GDM1 (cell line): Measurements from ENCODE around the gene LPP.

Experiments
- DNase-seq: peaks from one replicate; lab custom pipeline; 2025; lab: John Stamatoyannopoulos, UW

LPP gene

DNA sequence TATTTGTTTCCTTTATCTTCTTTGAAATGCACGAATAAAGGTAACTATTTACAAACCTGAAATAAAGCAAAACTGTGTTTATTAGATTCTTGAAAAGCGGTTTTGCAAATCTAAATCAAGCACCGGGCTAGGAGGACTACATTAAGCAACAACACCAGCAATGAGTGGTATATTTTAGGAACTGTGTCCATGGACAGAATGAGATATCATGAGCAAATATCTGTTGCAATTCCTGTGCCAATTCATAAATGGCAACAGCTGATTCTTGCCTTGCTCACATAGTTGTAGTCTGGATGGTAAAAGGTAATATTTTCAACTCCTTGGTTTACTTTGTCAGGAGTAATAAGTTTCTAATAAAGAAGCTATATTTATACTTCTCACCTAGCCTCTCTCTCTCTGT, 403.3 kb downstream of the LPP start:
- no peak for DNase-seq

DNA sequence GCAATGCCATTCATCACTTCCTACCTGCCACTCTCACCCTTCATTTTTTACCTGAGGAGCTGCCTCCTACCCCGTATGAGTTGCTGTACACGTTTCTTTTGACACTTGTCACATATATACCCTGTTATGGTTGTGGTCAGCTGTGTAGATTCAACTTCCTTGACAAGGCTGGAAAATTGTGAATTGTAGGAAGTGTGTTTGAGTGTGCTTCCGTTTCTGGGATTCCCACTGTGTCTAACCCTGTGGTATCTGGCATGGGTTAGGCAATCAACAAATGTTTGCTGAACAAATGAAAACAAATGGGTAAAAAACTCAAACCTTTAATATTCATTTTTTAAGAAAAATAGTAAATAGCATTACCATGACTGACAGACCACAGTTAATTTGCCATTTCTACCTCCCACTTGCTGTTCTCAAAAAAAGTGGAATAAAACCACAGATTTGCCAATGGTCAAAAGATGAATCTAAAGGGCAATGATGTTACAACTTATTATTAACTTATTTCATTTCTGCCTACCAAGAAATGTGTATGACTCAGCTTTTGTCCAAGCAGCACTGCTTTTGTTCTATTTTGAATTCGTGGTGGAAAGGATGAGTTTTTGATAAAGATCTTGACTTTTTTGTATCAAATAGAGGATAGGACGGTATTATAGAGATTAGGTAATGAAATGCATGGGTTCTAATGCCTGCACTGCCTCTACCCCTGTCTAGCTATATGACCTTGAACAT, 404.6 kb downstream of the LPP start:
- peak; percentile 38 for DNase-seq

DNA sequence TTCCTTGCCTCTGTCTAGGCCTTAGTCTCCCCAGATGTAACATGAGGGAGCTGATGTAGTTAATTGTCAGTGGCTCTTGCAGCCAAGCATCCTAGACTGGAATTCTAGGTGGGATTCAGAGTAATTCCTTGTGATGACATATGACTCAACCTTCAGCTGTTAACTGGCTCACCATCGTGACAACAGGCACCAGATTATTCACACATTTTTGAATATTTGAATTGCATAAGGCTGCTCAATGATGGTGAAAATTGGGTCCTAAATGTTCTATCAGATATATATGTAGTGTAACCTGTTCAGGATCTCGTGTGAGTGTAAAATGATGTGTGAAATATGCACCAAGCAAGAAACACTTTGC, 405.1 kb downstream of the LPP start:
- no peak for DNase-seq

DNA sequence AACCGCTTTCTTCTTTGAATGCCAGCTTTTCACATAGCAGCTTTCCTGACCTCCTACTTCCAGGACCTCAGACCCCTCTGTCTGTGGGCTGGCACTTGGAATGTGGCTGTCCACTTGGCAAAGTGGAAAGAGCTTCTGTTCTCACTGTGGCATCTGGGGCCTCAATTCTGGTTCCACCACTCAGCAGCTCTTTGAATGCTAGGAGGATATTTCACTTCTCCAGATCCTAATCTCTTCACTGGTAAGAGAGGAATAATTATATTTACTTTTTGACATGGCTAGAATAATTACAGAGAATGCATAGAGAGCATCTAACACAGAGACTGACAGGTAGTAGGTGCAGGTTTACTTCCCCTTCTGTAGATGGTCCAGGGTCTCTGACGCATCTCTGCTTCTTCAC, 405.9 kb downstream of the LPP start:
- DNase-seq, result no peak

DNA sequence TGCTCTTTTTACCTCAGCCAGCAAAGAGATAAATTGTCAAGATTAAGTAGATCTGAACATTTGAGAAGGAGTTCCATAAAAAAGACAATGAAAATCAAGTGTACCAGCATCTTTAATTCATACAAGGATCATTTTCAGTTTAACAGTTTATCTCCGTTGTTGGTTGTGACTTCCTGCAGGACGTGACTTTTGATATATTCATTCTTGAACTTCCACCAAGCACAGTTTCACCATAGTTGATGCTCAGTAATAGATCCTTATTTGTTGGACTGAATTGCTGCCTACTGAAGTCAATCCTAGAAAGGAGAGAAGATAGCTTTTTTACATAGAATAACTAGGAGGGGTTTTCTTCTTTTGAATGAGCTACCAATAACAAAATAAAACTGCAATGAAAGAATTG, 408.2 kb downstream of the LPP start:
- no peak for DNase-seq

DNA sequence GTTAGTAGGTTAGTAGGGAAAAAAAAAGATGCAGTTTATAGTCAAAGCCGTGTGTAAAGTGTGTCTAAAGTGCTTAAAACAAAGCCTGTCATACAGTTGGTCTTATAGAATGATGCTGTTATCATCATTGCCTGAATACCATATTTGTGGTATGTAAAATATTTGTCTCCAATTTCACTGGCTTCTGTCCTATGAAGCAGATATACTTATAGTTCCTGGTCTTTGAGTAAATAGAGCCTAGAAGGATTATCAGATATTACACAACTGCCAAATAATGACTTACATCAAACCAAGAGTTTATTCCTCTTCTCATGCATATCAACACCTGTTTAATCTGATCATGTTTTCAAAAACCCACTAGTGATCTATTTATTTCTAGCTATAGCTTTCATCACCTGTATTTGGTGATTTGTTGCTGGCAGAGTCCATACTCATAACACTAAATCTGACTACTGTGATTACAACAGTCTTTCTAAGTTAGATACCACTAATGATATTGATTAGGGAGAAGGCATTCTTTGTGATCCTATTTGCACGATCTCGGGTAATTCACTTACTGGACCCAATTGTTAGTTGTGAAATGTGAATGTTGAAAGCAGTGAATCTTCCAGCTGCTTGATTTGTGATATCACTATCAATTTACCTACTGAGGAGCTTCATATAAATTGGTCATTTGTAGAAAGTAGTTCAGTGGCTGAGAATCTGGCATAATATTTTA, 413.7 kb downstream of the LPP start:
- DNase-seq, result no peak

DNA sequence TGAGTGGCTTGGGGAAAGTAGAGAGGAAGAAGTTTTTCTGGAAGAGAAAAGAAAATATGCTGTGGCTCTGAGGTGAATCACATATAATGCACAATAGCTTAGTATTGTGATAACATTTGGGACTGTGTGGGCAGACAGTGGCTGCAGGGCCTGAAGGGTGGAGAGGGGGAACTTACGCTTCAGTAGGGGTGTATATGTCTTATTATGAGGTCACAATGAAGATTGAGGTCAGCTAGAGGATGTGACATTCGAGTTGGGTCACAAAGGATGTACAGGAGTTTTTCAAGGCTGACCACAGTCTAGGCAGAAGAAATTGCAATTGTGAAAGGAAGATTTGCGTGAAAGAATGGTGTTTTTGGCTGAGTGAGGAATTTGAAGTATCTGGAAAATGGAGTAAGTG, 414.8 kb downstream of the LPP start:
- no peak for DNase-seq

DNA sequence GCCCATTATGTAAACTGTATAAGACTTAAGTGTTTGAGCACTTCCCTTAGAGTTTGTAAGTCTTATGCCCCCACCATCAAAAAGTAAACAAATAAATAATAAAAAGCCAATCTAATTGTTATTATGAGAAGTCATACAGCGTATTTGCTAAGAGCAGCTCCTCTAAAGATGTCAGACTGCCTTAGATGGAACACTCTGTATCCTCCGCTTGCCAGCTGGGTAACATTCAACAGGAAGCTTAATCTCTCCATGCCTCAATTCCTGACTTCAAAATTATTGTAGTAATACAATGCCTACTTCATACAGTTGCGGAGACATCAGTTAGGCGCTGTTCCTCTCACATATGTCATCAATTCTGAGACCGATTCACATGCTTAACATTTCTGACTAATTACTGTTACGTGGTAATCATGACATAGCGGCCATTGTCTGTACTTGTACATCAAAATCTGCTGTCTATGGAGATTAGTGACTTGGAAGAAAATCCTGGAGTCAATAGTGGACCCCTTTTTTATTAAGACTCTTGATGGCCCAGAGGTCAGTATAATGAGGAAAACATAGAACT, 417.7 kb downstream of the LPP start:
- DNase-seq, result no peak

DNA sequence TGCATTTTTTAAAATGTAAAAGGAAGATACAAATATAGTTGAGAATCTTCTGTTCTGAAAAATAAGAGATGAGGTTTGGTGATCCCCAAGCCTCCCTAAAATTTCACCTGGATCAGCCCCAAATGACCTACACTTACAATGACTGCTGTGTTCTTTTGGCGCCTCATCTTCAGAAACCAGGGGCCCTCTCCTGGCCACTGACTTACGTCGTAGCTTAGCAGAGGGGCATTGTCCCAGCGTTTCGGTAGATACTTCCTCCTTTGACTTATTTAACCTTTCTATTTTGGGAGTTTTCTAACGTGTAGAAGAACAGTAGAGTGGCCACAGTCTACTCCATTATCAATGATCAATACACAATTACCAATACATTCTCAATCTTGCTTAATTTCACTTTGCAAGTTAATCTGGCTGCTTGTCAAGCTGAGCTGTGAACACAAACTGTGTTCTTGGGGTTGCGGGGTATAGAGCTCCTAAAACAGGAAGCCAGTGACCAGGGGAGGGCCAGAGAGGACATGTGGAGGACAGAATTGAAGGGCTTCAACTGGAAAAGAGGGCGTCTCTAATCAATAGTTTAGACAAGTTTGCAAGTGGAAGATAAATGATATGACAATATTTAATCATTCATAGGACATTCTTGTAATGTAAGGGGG, 419.5 kb downstream of the LPP start:
- no peak for DNase-seq

DNA sequence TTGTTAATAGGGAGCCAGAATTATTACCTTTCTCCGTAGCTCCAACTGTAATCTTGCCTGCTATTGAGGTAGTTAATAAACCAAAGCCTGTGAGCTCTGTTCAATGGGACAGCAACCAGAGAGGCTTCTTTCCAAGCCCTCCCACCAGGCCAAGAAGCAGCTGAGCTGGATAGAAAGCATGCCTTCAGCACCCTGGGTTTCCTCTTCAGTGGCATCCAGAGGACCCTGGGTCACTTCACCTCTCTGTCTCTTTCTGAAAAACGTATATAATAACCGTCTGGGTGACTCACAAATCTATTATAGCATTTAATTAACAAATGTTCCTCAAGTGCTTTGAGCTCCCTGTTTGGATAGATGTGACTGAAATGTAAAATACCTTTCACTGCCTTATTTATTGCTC, 420.0 kb downstream of the LPP start:
- no peak for DNase-seq

DNA sequence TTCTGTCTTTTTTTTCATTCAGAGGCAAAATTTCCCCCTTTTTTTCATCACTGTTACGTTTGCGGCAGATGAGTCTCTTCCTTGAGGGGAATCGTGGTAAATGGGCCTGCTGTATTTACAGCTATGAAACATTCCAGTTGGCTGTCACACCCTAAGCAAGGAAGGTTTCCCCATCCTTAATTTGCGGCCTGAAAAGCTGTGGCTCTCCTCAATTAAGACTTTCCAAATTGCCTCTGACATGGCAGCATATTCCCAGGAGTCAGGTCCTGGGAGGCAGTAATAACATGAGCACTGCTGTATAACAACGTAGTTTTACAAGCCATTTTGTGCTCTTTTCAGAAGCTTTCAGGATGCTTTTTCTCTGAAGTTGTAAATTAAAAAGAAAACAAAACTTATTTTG, 420.9 kb downstream of the LPP start:
- no peak for DNase-seq

DNA sequence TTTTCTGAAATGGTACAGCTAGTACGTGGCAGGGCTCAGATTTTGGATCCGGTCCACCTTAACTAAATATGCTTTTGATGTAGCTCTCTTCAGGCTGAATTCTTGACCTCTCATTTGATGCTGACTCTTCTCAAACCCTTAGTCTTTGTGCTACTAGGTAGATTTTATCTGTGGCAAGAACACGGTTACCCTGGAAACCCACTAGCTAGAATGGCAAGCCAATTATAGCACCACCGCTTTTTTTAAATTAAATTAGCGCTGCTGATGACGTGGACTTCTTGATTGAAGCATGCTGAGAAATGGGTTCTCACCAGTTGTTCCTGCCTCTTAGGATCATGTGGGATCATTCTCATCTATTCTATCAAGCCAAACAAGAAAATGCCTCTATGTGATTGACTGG, 421.5 kb downstream of the LPP start:
- DNase-seq, result no peak

DNA sequence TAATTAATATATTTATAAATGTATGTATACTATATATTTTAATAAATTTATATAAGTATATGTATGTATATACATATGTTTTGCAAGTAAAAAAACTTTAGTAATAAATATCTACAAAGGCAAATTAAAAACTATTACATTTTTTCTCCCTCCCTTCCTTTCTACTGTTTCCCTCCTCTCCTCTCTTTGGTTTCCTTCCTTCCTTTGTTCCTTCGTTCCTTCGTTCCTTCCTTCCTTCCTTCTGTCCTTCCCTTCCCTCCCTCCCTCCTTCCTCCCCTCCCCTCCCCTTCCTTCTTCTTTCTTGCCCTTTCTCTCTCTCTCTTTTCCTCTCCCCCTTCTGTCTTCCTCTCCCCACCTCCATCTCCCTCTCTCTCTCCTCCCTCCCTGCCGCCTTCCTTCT, 423.6 kb downstream of the LPP start:
- no peak for DNase-seq

DNA sequence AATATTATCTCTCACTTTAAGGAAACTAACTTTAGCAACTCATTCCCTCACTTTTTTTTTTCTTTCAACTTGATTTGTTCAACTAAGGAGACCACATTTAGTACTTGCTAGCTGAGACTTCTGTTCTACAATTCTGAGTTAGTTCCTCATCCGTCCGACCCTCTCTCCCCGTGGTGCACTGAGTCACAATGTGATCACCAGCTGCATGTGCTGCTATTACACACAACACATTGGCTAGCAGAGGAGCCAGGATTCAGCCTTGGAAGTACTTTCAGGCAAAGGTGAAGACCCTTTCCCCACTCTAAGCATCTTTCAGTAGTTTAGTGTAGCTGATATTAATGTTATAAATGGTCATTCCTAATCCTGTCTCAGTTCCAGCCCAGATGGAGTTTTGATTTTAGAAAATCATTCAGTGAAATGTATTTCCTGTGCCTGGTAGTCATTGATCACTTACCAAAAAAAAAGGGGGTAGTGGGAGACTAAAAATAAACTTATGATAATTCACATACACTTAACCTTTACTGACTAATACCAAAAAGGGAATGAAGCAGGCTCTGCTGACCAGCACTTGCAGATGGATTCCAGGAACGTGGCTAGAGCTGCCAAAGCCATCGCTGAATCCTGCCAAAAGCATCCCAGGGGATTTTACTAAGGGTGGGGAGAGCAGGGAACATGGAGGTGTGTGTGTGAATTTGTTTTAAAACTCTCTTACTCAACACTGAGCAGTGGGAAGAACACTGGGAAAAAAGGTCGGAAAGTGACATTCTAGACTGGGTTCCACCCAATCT, 424.8 kb downstream of the LPP start:
- DNase-seq, result no peak

DNA sequence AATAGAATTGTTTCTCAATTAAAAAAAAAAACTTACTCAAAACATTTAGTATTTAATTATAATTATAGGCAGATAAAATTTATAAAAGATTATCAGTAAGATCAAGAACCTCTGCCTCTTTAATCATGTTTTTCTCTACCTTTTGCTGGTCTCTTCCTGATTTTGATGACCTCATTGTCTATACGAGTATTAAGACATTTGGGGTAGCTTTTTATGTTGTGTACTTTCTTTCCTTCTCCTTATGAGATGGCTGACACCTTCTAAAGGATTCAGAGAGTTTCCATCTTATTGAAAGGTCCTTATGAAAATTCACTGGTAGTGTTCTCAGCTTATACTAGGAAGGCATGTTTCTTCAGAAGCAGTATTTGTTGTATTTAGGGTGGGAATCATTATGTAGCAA, 426.3 kb downstream of the LPP start:
- DNase-seq, result no peak

DNA sequence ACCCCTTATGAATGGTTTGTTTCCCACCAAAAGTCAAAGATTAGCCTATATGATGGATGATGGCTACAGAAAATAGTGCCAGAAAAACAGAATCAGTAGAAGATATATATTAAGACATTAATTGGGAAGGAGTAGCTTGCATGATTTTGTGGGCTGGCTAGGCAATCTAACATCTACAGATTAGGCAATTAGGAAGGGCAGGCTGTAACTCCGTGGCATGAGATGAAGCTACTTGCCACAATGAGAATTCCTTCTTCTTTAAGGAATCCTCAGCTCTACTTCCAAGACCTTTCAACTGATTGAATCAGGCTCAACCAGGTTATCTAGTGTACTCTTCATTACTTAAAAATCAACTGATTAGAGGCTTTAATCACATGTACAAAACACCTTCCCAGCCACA, 426.7 kb downstream of the LPP start:
- no peak for DNase-seq

DNA sequence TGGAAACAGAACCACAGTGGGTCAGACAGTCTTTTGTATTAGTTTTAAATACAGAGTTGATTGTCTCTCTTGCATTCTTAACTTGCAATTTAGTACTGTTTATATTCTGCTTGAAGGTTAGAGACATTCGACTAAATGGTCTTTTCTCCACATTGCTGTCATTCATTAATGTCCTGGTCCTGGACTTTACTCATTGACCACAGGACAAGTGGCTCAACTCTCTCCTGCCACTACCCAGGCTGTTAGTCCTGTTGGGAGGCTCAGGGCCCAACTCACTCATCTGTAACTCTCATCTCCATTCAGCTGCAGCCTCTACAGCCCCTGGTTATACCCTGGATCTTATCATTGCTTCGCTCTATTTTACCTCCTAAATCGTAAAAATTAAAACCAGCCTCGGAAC, 427.4 kb downstream of the LPP start:
- no peak for DNase-seq

DNA sequence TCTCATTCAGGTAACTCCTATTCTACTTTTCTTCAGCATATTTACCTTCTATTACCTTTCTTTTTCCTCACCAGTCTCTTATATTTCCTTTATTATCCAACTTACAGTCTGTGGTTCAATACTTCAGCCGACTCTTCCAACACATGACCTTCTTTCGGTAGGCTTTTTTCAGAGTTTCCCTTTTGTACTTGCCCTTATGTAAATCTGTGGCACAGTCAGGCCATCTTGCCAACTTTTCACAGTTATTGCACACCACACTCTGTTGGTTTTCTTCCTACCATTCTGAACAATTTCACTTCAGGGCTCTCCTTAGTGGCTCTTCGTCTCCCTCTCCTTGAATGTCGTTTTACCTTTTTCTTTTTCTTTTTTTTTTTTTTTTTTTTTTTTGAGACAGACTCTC, 427.8 kb downstream of the LPP start:
- no peak for DNase-seq

DNA sequence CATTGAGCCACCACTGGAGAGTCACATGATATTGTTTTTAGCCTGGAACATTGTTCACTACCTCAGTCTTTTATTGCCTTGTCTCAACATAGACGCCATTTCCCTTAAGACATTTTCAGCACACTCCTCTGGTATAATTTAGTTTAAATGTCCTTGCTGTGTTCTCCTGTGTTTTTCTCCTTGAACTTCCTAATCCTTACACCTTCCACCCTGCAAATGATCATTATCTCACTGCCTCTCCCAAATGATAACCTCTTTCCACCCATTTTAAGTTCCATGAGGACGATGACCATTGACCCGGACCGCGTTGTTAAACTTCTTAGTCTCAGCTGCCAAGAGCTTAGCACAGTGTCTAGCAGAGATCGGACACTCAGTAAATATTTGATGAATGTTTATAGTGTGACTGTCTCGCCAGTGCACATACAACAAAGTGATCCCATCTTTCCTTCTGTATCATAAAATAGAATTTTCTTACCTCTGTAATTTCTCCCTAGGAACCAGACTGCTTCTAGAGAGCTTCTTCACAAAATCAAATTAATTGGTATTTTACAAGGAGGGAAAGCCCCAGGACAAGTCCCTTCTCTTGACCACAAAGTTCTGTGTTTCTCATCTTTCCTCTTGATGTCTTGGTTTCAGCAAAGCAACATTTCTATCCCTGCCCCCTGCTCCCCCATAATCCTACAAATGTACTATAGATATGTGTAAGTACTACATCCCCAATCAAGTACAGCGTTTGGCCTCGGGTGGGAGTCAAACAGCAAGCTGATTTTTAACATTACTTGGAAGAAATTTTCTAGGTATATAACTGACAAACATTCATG, 429.6 kb downstream of the LPP start:
- DNase-seq, result no peak

DNA sequence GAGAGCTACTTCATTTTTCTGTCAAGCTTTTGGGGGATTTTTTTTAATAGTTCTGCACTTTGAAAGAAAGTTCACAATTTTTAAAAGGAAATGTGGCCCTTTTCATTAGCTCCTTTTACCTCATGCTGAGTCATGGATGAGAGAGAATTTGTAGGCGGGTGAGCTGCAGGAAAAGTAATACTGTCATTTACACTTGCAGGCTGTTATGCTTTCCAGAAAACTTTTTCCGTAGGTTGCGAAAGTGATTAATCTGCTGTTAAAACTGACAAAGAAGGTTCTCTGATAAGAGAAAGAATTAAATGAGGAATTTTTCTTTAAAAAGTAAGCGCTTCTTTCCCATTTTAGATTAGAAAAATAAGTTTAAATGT, 430.2 kb downstream of the LPP start:
- DNase-seq, result no peak

DNA sequence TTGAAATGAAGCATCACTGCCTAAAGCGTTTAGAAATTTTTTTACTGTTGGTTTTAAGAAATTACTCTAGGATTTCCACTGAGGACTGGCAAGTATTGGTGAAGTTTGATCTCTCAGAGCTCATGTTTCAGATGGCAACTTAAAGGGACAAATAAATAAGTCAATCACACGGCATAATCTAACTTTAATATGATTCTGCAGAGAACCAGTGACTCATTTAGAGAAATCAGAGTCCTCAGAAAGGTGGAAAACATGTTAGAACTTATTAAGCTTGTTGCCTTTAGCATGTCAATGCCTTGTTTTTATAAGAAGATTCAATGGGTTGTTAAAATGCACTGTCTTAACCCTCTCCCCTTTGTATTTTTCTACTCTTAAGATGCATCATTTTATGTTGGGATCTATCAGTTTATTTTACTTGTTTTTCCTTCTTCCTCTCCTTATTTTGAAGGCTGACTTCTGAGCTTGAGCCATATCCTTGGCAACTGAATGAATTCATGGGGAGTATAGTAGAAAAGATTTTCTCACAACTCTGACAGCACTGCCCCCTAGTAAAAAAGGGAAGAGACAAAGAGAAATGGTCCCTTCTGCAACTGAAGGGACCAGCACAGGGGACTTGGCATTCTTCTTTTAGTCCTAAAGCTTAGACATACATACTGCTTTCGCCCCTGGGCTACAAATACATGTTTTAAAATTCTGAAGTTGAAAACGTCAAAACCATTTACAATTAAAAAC, 431.2 kb downstream of the LPP start:
- DNase-seq, result no peak
